Natural killer cell (primary cell): ENCODE measurements around the gene JCHAIN. TPM values are rescaled to one million over a fixed set of nuclear protein-coding genes. Genes with fewer than 3 reads are reported as not detected.

Experiments
- ATAC-seq, 3 donors: fragments of 150-1000 bp in 2 of 3; fragments of 200-7000 bp in 1 of 3; cut with Tn5 transposase; 1 replicate in 1 of 3; 2 replicates in 2 of 3; pipeline ENCODE4 v1.10.0; 2021; ENCODE audit warnings: mild to moderate bottlenecking in 2 of 3, moderate library complexity in 2 of 3
- DNase-seq, 2 donors: peaks; one replicate each; pipeline versions ENCODE4 v3.0.0 to v3.0.0-alpha.2; 2013 to 2021; ENCODE audit warnings: mixed read lengths in 1 of 2
- H3K27ac ChIP-seq: one replicate; pipeline ENCODE4 v1.5.1; 2013; ENCODE audit warnings: mild to moderate bottlenecking, low read length
- H3K27me3 ChIP-seq: one replicate; pipeline ENCODE4 v1.6.1; 2013; ENCODE audit warnings: low read length; ENCODE audit not compliant: control insufficient read depth, insufficient read depth
- H3K36me3 ChIP-seq: one replicate; pipeline ENCODE4 v1.6.1; 2013; ENCODE audit warnings: low read length; ENCODE audit not compliant: control insufficient read depth, insufficient read depth
- H3K4me1 ChIP-seq: one replicate; pipeline ENCODE4 v1.6.1; 2013; ENCODE audit warnings: low read length; ENCODE audit not compliant: control insufficient read depth, insufficient read depth
- H3K4me3 ChIP-seq: one replicate; pipeline ENCODE4 v1.5.1; 2013; ENCODE audit warnings: low read length
- H3K9me3 ChIP-seq: one replicate; pipeline ENCODE4 v1.6.1; 2013; ENCODE audit warnings: low read length; ENCODE audit not compliant: control insufficient read depth, insufficient read depth
- H3K27ac Mint-ChIP-seq, 2 donors: one replicate each; pipeline ENCODE4 v1.8.0; 2022; ENCODE audit warnings: mild to moderate bottlenecking in 2 of 2, mixed read lengths in 2 of 2, moderate library complexity in 1 of 2
- H3K27me3 Mint-ChIP-seq, 2 donors: one replicate each; pipeline ENCODE4 v1.8.0; 2022; ENCODE audit warnings: low read depth in 2 of 2, mixed read lengths in 2 of 2
- H3K36me3 Mint-ChIP-seq: one replicate; pipeline ENCODE4 v1.8.0; 2022; ENCODE audit warnings: mixed read lengths
- H3K4me1 Mint-ChIP-seq, 2 donors: one replicate each; pipeline ENCODE4 v1.8.0; 2022; ENCODE audit warnings: mixed read lengths in 2 of 2
- H3K4me3 Mint-ChIP-seq: one replicate; pipeline ENCODE4 v1.8.0; 2022; ENCODE audit warnings: mild to moderate bottlenecking, moderate library complexity, mixed read lengths
- H3K9me3 Mint-ChIP-seq, 2 donors: one replicate each; pipeline ENCODE4 v1.8.0; 2022; ENCODE audit warnings: mixed read lengths in 2 of 2
- CTCF ChIP-seq: fragments of 200-600 bp; IDR thresholded peaks from one replicate; pipeline ENCODE4 v1.8.0; 2022; ENCODE audit warnings: antibody characterized with exemption
- WGBS: methylation state at CpG from one replicate; pipeline ENCODE4 v1.1.7; 2013; ENCODE audit warnings: missing lambda C conversion rate; ENCODE audit not compliant: insufficient coverage; 5-methylcytosine and 5-hydroxymethylcytosine counted together
- intact Hi-C: fragments of 100-400 bp; cut with micrococcal nuclease; formaldehyde crosslinking; loops from one replicate; pipeline ENCODE4 v1.14.2; 2022
- total RNA-seq, 4 donors: library from RNA; stranded (reverse); fragments of 120-200 nt in 1 of 4; gene quantifications; one replicate each; pipeline versions ENCODE4 v1.2.3 to v1.2.4, GENCODE V29; 2013 to 2022

Gene JCHAIN
- total RNA-seq, 3 donors from 2014 or later (not counting 1 experiment from before 2014, with no cell fraction given), result 1.6 to 1,035 (median 3.5) TPM

- intact Hi-C loops, result no loop called here
- Histone ChIP-seq H3K36me3 (no peaks in the 10 kb centered on the region), H3K9me3 (no peaks in the 10 kb centered on the region), H3K27ac (no peak overlapping the region), H3K27me3 (no peaks in the 10 kb centered on the region), H3K4me1 (no peaks in the 10 kb centered on the region), H3K4me3 (no peak overlapping the region)
- H3K9me3 Mint-ChIP-seq, result no peaks in the 10 kb centered on the region
- no peak for TF ChIP-seq CTCF
- 91% methylated on average over 3 of the region's 3 CpGs for whole genome bisulfite sequencing
- H3K27me3 Mint-ChIP-seq, result peaks cover 3 to 13% of the 10 kb centered on the region in 2 donors
- no peak for ATAC-seq
- DNase-seq, result no peak
- no peak overlapping the region for H3K27ac Mint-ChIP-seq
- H3K4me3 Mint-ChIP-seq, result no peak overlapping the region
- no peaks in the 10 kb centered on the region for H3K4me1 Mint-ChIP-seq
- no peaks in the 10 kb centered on the region for H3K36me3 Mint-ChIP-seq
These were observed 52.1 kb downstream of the JCHAIN start for GRCh38 chr4:70614184-70614555.

GRCh38 chr4:70613306-70614183 is 52.8 kb downstream of the JCHAIN start:
- no peak for TF ChIP-seq CTCF
- no peaks in the 10 kb centered on the region for H3K9me3 ChIP-seq
- 23% methylated on average over 7 of the region's 9 CpGs for WGBS
- H3K27me3 Mint-ChIP-seq, result peaks cover 3 to 13% of the 10 kb centered on the region in 2 donors
- H3K4me1 Mint-ChIP-seq, result no peaks in the 10 kb centered on the region
- H3K4me3 Mint-ChIP-seq, result no peak overlapping the region
- no peaks in the 10 kb centered on the region for H3K36me3 ChIP-seq
- H3K9me3 Mint-ChIP-seq, result no peaks in the 10 kb centered on the region
- intact Hi-C loops, result no loop called here
- ATAC-seq, result no peak
- no peaks in the 10 kb centered on the region for H3K27me3 ChIP-seq
- no peak overlapping the region for H3K27ac Mint-ChIP-seq
- no peak for DNase-seq
- no peak overlapping the region for H3K4me3 ChIP-seq
- no peaks in the 10 kb centered on the region for H3K4me1 ChIP-seq
- no peak overlapping the region for H3K27ac ChIP-seq
- no peaks in the 10 kb centered on the region for H3K36me3 Mint-ChIP-seq

- Mint-ChIP-seq H3K4me1 (no peaks in the 10 kb centered on the region), H3K27me3 (peaks cover 2 to 3% of the 10 kb centered on the region in 2 donors), H3K27ac (no peak overlapping the region), H3K9me3 (no peaks in the 10 kb centered on the region), H3K36me3 (no peaks in the 10 kb centered on the region), H3K4me3 (no peak overlapping the region)
- DNase-seq (no peak), ATAC-seq (no peak)
- H3K9me3 ChIP-seq, result no peaks in the 10 kb centered on the region
- WGBS, result 59% methylated on average over 2 of the region's 2 CpGs
- H3K36me3 ChIP-seq, result no peaks in the 10 kb centered on the region
- no peaks in the 10 kb centered on the region for H3K27me3 ChIP-seq
- H3K27ac ChIP-seq, result no peak overlapping the region
- no peaks in the 10 kb centered on the region for H3K4me1 ChIP-seq
- intact Hi-C loops, result no loop called here
- no peak overlapping the region for H3K4me3 ChIP-seq
- no peak for TF ChIP-seq CTCF
These were observed 58.0 kb downstream of the JCHAIN start for GRCh38 chr4:70608324-70608723.
